ENCODE data around the gene SHB.

SHB gene

GRCh38 chr9:37953775-37954437 is 115.1 kb downstream of the SHB start:
- Histone ChIP-seq H3K4me2 (ENCODE audit: low read depth, low read length) (no peak overlapping the region), H3K27ac (ENCODE audit: low read length) (no peak overlapping the region), H4K20me1 (ENCODE audit: insufficient read depth, low read length) (no peaks in the 10 kb centered on the region), H3K9me3 (replicated peaks; ENCODE audit: insufficient read depth, low read length) (no peaks in the 10 kb centered on the region), H3F3A (ENCODE audit: insufficient read depth, low read length) (no peaks in the 10 kb centered on the region), H3K79me2 (ENCODE audit: low read length) (no peaks in the 10 kb centered on the region), H3K9ac (ENCODE audit: low read length) (no peak overlapping the region), H3K9me2 (replicated peaks; ENCODE audit: insufficient read depth, low read length) (no peaks in the 10 kb centered on the region), H3K36me3 (replicated peaks; ENCODE audit: insufficient read depth, low read length) (no peaks in the 10 kb centered on the region), H3K27me3 (replicated peaks; ENCODE audit: insufficient read depth, low read length) (no peaks in the 10 kb centered on the region), H3K4me1 (ENCODE audit: low read length) (no peaks in the 10 kb centered on the region; the same call in 1 of the 2 replicates), H2AFZ (ENCODE audit: low read length) (no peak overlapping the region), H3K4me3 (ENCODE audit: low read length) (no peak overlapping the region)
- no peak for TF ChIP-seq EZH2phosphoT487 (IDR thresholded peaks at IDR 0.05; ENCODE audit: low read length)
- TF ChIP-seq EZH2 (optimal IDR thresholded peaks at IDR 0.05; ENCODE audit: low read depth, low read length), result no peak
- TF ChIP-seq CTCF (IDR thresholded peaks at IDR 0.05; ENCODE audit: low read length), result no peak
- DNase-seq, result no peak

DNA sequence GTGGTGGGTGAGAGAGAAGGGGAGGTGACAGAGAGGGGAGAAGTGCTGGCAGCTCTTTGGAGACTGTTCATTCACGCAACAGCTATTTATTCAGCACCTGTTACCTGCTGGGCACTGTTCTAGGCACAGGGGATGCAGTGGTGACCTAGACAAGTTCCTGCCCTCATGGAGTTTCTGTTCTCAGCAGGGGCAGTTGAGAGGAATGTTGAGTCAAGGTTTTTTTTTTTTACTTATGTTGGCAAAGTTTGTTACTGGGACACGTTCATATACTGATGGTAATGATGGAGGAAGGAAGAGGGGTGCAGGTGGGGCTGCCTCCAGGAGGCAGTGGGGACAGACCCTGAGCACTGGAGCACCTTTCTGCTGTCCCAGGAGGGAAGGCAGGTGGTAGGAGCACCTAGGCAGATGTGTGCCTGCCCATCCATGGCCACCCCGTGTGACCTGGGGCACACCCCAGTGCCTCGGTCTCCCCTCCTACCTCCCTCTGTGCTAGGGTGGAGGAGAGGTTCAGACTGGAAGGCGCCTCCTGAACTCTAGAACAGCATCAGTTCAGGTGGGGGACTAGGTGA is 115.7 kb downstream of the SHB start:
- Histone ChIP-seq H3K27me3 (replicated peaks; ENCODE audit: insufficient read depth, low read length) (no peaks in the 10 kb centered on the region), H3K27ac (ENCODE audit: low read length) (no peak overlapping the region), H3K4me2 (ENCODE audit: low read depth, low read length) (no peak overlapping the region), H2AFZ (ENCODE audit: low read length) (no peak overlapping the region), H3K36me3 (replicated peaks; ENCODE audit: insufficient read depth, low read length) (no peaks in the 10 kb centered on the region), H3K4me1 (ENCODE audit: low read length) (no peaks in the 10 kb centered on the region; the same call in 1 of the 2 replicates), H3K9me3 (replicated peaks; ENCODE audit: insufficient read depth, low read length) (no peaks in the 10 kb centered on the region), H3K4me3 (ENCODE audit: low read length) (no peak overlapping the region), H3F3A (ENCODE audit: insufficient read depth, low read length) (no peaks in the 10 kb centered on the region), H3K79me2 (ENCODE audit: low read length) (no peaks in the 10 kb centered on the region), H4K20me1 (ENCODE audit: insufficient read depth, low read length) (no peaks in the 10 kb centered on the region), H3K9ac (ENCODE audit: low read length) (no peak overlapping the region), H3K9me2 (replicated peaks; ENCODE audit: insufficient read depth, low read length) (no peaks in the 10 kb centered on the region)
- DNase-seq, result no peak
- TF ChIP-seq EZH2phosphoT487 (IDR thresholded peaks at IDR 0.05; ENCODE audit: low read length) (no peak), EZH2 (optimal IDR thresholded peaks at IDR 0.05; ENCODE audit: low read depth, low read length) (no peak), CTCF (IDR thresholded peaks at IDR 0.05; ENCODE audit: low read length) (no peak)

- no peak overlapping the region for H3K9ac ChIP-seq (ENCODE audit: low read length)
- no peak overlapping the region for H3K4me2 ChIP-seq (ENCODE audit: low read depth, low read length)
Measured at GRCh38 chr9:37952731-37953130, 116.3 kb downstream of the SHB start.

More at GRCh38 chr9:37952731-37953130, 116.3 kb downstream of the SHB start:
- Histone ChIP-seq H3F3A (ENCODE audit: insufficient read depth, low read length) (no peaks in the 10 kb centered on the region), H3K4me3 (ENCODE audit: low read length) (no peak overlapping the region), H3K27me3 (replicated peaks; ENCODE audit: insufficient read depth, low read length) (no peaks in the 10 kb centered on the region), H3K27ac (ENCODE audit: low read length) (no peak overlapping the region), H4K20me1 (ENCODE audit: insufficient read depth, low read length) (no peaks in the 10 kb centered on the region), H3K4me1 (ENCODE audit: low read length) (no peaks in the 10 kb centered on the region; the same call in 1 of the 2 replicates), H3K9me3 (replicated peaks; ENCODE audit: insufficient read depth, low read length) (no peaks in the 10 kb centered on the region), H2AFZ (ENCODE audit: low read length) (no peak overlapping the region), H3K36me3 (replicated peaks; ENCODE audit: insufficient read depth, low read length) (no peaks in the 10 kb centered on the region), H3K9me2 (replicated peaks; ENCODE audit: insufficient read depth, low read length) (no peaks in the 10 kb centered on the region), H3K79me2 (ENCODE audit: low read length) (no peaks in the 10 kb centered on the region)
- TF ChIP-seq EZH2 (optimal IDR thresholded peaks at IDR 0.05; ENCODE audit: low read depth, low read length), result no peak
- no peak for TF ChIP-seq EZH2phosphoT487 (IDR thresholded peaks at IDR 0.05; ENCODE audit: low read length)
- TF ChIP-seq CTCF (IDR thresholded peaks at IDR 0.05; ENCODE audit: low read length), result no peak
- DNase-seq, result no peak
